Inflammatory macrophage (primary cell): ENCODE measurements around the gene PTPRG.

Source experiments
- DNase-seq, 2 donors: peaks; one replicate each; pipeline ENCODE4 v3.0.0-alpha.2; 2020 to 2022

Gene PTPRG

GRCh38 chr3:61562721-61563312 is 1.4 kb downstream of the PTPRG start:
- DNase-seq: no peak

GRCh38 chr3:61563313-61564271 is 2.2 kb downstream of the PTPRG start:
- no peak for DNase-seq

GRCh38 chr3:61564395-61565059 is 3.2 kb downstream of the PTPRG start:
- no peak for DNase-seq

- no peak for DNase-seq
These were observed 4.2 kb downstream of the PTPRG start for GRCh38 chr3:61565569-61565968.

GRCh38 chr3:61568127-61568526 is 6.8 kb downstream of the PTPRG start:
- no peak for DNase-seq

- no peak for DNase-seq
These were observed 8.6 kb downstream of the PTPRG start for GRCh38 chr3:61569856-61570580.

- no peak for DNase-seq
These were observed 9.4 kb downstream of the PTPRG start for GRCh38 chr3:61570813-61571212.

- no peak for DNase-seq
These were observed 10.4 kb downstream of the PTPRG start for GRCh38 chr3:61571516-61572336.

- DNase-seq: no peak
These were observed 11.5 kb downstream of the PTPRG start for GRCh38 chr3:61572879-61573278.

- DNase-seq: no peak
These were observed 12.1 kb downstream of the PTPRG start for GRCh38 chr3:61573441-61573840.

- no peak for DNase-seq
These were observed 13.5 kb downstream of the PTPRG start for GRCh38 chr3:61574854-61575253.

- DNase-seq: no peak
These were observed 14.5 kb downstream of the PTPRG start for GRCh38 chr3:61575893-61576292.

- no peak for DNase-seq
These were observed 16.4 kb downstream of the PTPRG start for GRCh38 chr3:61577760-61578159.

- no peak for DNase-seq
These were observed 17.4 kb downstream of the PTPRG start for GRCh38 chr3:61578667-61579367.

- DNase-seq: no peak
These were observed 18.3 kb downstream of the PTPRG start for GRCh38 chr3:61579685-61580084.

- no peak for DNase-seq
These were observed 19.7 kb downstream of the PTPRG start for GRCh38 chr3:61580982-61581643.

- no peak for DNase-seq
These were observed 20.9 kb downstream of the PTPRG start for GRCh38 chr3:61582287-61582686.

- no peak for DNase-seq
These were observed 21.5 kb downstream of the PTPRG start for GRCh38 chr3:61582846-61583245.

- DNase-seq: no peak
These were observed 22.8 kb downstream of the PTPRG start for GRCh38 chr3:61583890-61584875.
